ENCODE results near the gene UTS2R. TPM values are rescaled to one million over a fixed set of nuclear protein-coding genes. Genes with fewer than 3 reads are reported as not detected.
A peak's percentile ranks its signal among the peaks of the same experiment; 100 is the strongest.

The UTS2R gene
- polyA plus RNA-seq, 4 donors: 0.06 TPM; not detected in 3

- Histone ChIP-seq H3K27me3 (ENCODE audit: control insufficient read depth in 3 of 3, insufficient read depth in 3 of 3, low read length in 3 of 3) (no peaks in the 10 kb centered on the region), H3K4me3 (ENCODE audit: low read depth in 1 of 3, low read length in 3 of 3) (no peak overlapping the region), H3K36me3 (ENCODE audit: control insufficient read depth in 3 of 3, insufficient read depth in 2 of 3, low read depth in 1 of 3, low read length in 3 of 3) (peaks cover 0 to 67% (median 6%) of the 10 kb centered on the region in 3 donors), H3K4me1 (ENCODE audit: control insufficient read depth in 3 of 3, insufficient read depth in 2 of 3, low read depth in 1 of 3, low read length in 2 of 3) (no peaks in the 10 kb centered on the region), H3K27ac (ENCODE audit: low read depth in 1 of 3, low read length in 2 of 3) (no peak overlapping the region), H3K9me3 (ENCODE audit: control insufficient read depth in 2 of 2, insufficient read depth in 1 of 2, low read depth in 1 of 2, low read length in 1 of 2) (no peaks in the 10 kb centered on the region)
- FAIRE-seq (no peak), DNase-seq (no peak)
- 83 to 92% (median 91%) methylated on average over 17 to 18 of the region's 18 CpGs for WGBS, 3 donors
These were observed 28.1 kb downstream of the UTS2R start for GRCh38 chr17:82399601-82400101.

GRCh38 chr17:82400206-82400605 lies 28.6 kb downstream of the UTS2R start:
- no peaks in the 10 kb centered on the region for H3K4me1 ChIP-seq (ENCODE audit: control insufficient read depth in 3 of 3, insufficient read depth in 2 of 3, low read depth in 1 of 3, low read length in 2 of 3)
- H3K27ac ChIP-seq (ENCODE audit: low read depth in 1 of 3, low read length in 2 of 3): no peak overlapping the region
- H3K4me3 ChIP-seq (ENCODE audit: low read depth in 1 of 3, low read length in 3 of 3): no peak overlapping the region
- WGBS, 3 donors: 68 to 86% (median 85%) methylated on average over 7 of the region's 7 CpGs
- H3K9me3 ChIP-seq (ENCODE audit: control insufficient read depth in 2 of 2, insufficient read depth in 1 of 2, low read depth in 1 of 2, low read length in 1 of 2): no peaks in the 10 kb centered on the region
- H3K36me3 ChIP-seq (ENCODE audit: control insufficient read depth in 3 of 3, insufficient read depth in 2 of 3, low read depth in 1 of 3, low read length in 3 of 3): peaks cover 0 to 66% (median 9%) of the 10 kb centered on the region in 3 donors
- no peaks in the 10 kb centered on the region for H3K27me3 ChIP-seq (ENCODE audit: control insufficient read depth in 3 of 3, insufficient read depth in 3 of 3, low read length in 3 of 3)
- DNase-seq (no peak), FAIRE-seq (no peak)

DNA sequence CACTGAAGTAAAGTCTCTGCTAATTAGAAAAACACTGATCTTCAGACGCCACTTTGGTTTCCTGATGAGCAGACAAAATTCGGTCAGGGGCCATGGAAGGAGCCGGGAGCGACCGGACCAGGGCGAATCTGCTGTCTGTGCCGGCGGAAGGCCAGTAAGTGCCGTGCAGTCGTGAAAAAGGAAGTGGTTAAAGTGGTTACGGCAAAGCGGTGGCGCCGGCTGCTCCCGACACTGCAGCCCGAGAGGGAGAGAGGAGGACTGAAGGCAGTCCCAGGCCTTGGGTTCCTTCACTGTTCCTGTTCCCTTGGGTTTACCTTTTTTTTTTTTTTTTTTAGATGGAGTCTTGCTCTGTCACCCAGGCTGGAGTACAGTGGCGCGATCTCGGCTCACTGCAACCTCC lies 29.3 kb downstream of the UTS2R start:
- Histone ChIP-seq H3K9me3 (ENCODE audit: control insufficient read depth in 2 of 2, insufficient read depth in 1 of 2, low read depth in 1 of 2, low read length in 1 of 2) (no peaks in the 10 kb centered on the region), H3K4me3 (ENCODE audit: low read depth in 1 of 3, low read length in 3 of 3) (no peak overlapping the region), H3K4me1 (ENCODE audit: control insufficient read depth in 3 of 3, insufficient read depth in 2 of 3, low read depth in 1 of 3, low read length in 2 of 3) (no peaks in the 10 kb centered on the region), H3K27me3 (ENCODE audit: control insufficient read depth in 3 of 3, insufficient read depth in 3 of 3, low read length in 3 of 3) (no peaks in the 10 kb centered on the region), H3K36me3 (ENCODE audit: control insufficient read depth in 3 of 3, insufficient read depth in 2 of 3, low read depth in 1 of 3, low read length in 3 of 3) (peaks cover 0 to 66% (median 10%) of the 10 kb centered on the region in 3 donors), H3K27ac (ENCODE audit: low read depth in 1 of 3, low read length in 2 of 3) (peak overlapping the region in 1 of 3 donors; percentile 18)
- FAIRE-seq (no peak), DNase-seq (no peak)
- 69 to 82% (median 73%) methylated on average over 18 to 19 of the region's 19 CpGs for WGBS, 3 donors

GRCh38 chr17:82402865-82403264 lies 31.3 kb downstream of the UTS2R start:
- Histone ChIP-seq H3K9me3 (ENCODE audit: control insufficient read depth in 2 of 2, insufficient read depth in 1 of 2, low read depth in 1 of 2, low read length in 1 of 2) (no peaks in the 10 kb centered on the region), H3K27me3 (ENCODE audit: control insufficient read depth in 3 of 3, insufficient read depth in 3 of 3, low read length in 3 of 3) (no peaks in the 10 kb centered on the region), H3K36me3 (ENCODE audit: control insufficient read depth in 3 of 3, insufficient read depth in 2 of 3, low read depth in 1 of 3, low read length in 3 of 3) (peaks cover 0 to 71% (median 10%) of the 10 kb centered on the region in 3 donors), H3K4me1 (ENCODE audit: control insufficient read depth in 3 of 3, insufficient read depth in 2 of 3, low read depth in 1 of 3, low read length in 2 of 3) (no peaks in the 10 kb centered on the region), H3K4me3 (ENCODE audit: low read depth in 1 of 3, low read length in 3 of 3) (no peak overlapping the region), H3K27ac (ENCODE audit: low read depth in 1 of 3, low read length in 2 of 3) (no peak overlapping the region)
- 77 to 85% (median 84%) methylated on average over 7 of the region's 7 CpGs for WGBS, 3 donors
- DNase-seq: no peak
- no peak for FAIRE-seq

- FAIRE-seq (no peak), DNase-seq (no peak)
- no peak overlapping the region for H3K27ac ChIP-seq (ENCODE audit: low read depth in 1 of 3, low read length in 2 of 3)
- no peak overlapping the region for H3K4me3 ChIP-seq (ENCODE audit: low read depth in 1 of 3, low read length in 3 of 3)
- no peaks in the 10 kb centered on the region for H3K4me1 ChIP-seq (ENCODE audit: control insufficient read depth in 3 of 3, insufficient read depth in 2 of 3, low read depth in 1 of 3, low read length in 2 of 3)
- H3K27me3 ChIP-seq (ENCODE audit: control insufficient read depth in 3 of 3, insufficient read depth in 3 of 3, low read length in 3 of 3): no peaks in the 10 kb centered on the region
- H3K36me3 ChIP-seq (ENCODE audit: control insufficient read depth in 3 of 3, insufficient read depth in 2 of 3, low read depth in 1 of 3, low read length in 3 of 3): peaks cover 0 to 75% (median 15%) of the 10 kb centered on the region in 3 donors
- 96 to 98% (median 96%) methylated on average over 64 to 67 of the region's 67 CpGs for WGBS, 3 donors
- H3K9me3 ChIP-seq (ENCODE audit: control insufficient read depth in 2 of 2, insufficient read depth in 1 of 2, low read depth in 1 of 2, low read length in 1 of 2): no peaks in the 10 kb centered on the region
These were observed 32.4 kb downstream of the UTS2R start for GRCh38 chr17:82403662-82404660.

- H3K36me3 ChIP-seq (ENCODE audit: control insufficient read depth in 3 of 3, insufficient read depth in 2 of 3, low read depth in 1 of 3, low read length in 3 of 3): peaks cover 0 to 71% (median 15%) of the 10 kb centered on the region in 3 donors
- H3K9me3 ChIP-seq (ENCODE audit: control insufficient read depth in 2 of 2, insufficient read depth in 1 of 2, low read depth in 1 of 2, low read length in 1 of 2): no peaks in the 10 kb centered on the region
- H3K4me3 ChIP-seq (ENCODE audit: low read depth in 1 of 3, low read length in 3 of 3): no peak overlapping the region
- no peaks in the 10 kb centered on the region for H3K4me1 ChIP-seq (ENCODE audit: control insufficient read depth in 3 of 3, insufficient read depth in 2 of 3, low read depth in 1 of 3, low read length in 2 of 3)
- no peak overlapping the region for H3K27ac ChIP-seq (ENCODE audit: low read depth in 1 of 3, low read length in 2 of 3)
- WGBS, 3 donors: 93 to 96% (median 94%) methylated on average over 13 to 14 of the region's 14 CpGs
- no peak for DNase-seq
- no peak for FAIRE-seq
- H3K27me3 ChIP-seq (ENCODE audit: control insufficient read depth in 3 of 3, insufficient read depth in 3 of 3, low read length in 3 of 3): no peaks in the 10 kb centered on the region
These were observed 33.5 kb downstream of the UTS2R start for GRCh38 chr17:82405051-82405450.

- DNase-seq (no peak), FAIRE-seq (no peak)
- Histone ChIP-seq H3K4me3 (ENCODE audit: low read depth in 1 of 3, low read length in 3 of 3) (no peak overlapping the region), H3K36me3 (ENCODE audit: control insufficient read depth in 3 of 3, insufficient read depth in 2 of 3, low read depth in 1 of 3, low read length in 3 of 3) (peaks cover 0 to 70% (median 15%) of the 10 kb centered on the region in 3 donors), H3K9me3 (ENCODE audit: control insufficient read depth in 2 of 2, insufficient read depth in 1 of 2, low read depth in 1 of 2, low read length in 1 of 2) (no peaks in the 10 kb centered on the region), H3K27me3 (ENCODE audit: control insufficient read depth in 3 of 3, insufficient read depth in 3 of 3, low read length in 3 of 3) (no peaks in the 10 kb centered on the region), H3K4me1 (ENCODE audit: control insufficient read depth in 3 of 3, insufficient read depth in 2 of 3, low read depth in 1 of 3, low read length in 2 of 3) (no peaks in the 10 kb centered on the region), H3K27ac (ENCODE audit: low read depth in 1 of 3, low read length in 2 of 3) (no peak overlapping the region)
- WGBS, 3 donors: 94 to 97% (median 95%) methylated on average over 14 of the region's 14 CpGs
These were observed 34.6 kb downstream of the UTS2R start for GRCh38 chr17:82406131-82406671.

DNA sequence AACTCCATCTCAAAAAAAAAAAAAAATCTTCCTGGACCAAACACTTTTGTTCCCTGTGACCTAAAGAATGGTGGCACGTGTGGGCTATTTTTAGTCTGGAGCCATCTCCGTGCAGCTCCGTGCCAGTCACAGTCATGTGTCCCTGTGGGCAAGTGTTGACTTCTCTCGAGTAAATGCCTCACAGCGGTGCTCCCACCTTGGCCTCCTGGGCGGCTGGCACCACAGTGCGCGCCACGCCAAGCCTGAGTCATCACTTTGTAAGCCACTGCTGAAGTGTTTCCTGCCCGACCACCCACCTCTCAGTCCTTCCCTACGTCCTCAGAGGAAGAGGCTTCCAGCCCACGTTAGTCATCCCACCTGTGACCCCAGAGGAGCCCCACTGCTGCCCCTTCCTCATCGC lies 35.7 kb downstream of the UTS2R start:
- Histone ChIP-seq H3K4me1 (ENCODE audit: control insufficient read depth in 3 of 3, insufficient read depth in 2 of 3, low read depth in 1 of 3, low read length in 2 of 3) (no peaks in the 10 kb centered on the region), H3K27me3 (ENCODE audit: control insufficient read depth in 3 of 3, insufficient read depth in 3 of 3, low read length in 3 of 3) (no peaks in the 10 kb centered on the region), H3K4me3 (ENCODE audit: low read depth in 1 of 3, low read length in 3 of 3) (no peak overlapping the region), H3K9me3 (ENCODE audit: control insufficient read depth in 2 of 2, insufficient read depth in 1 of 2, low read depth in 1 of 2, low read length in 1 of 2) (no peaks in the 10 kb centered on the region), H3K27ac (ENCODE audit: low read depth in 1 of 3, low read length in 2 of 3) (no peak overlapping the region), H3K36me3 (ENCODE audit: control insufficient read depth in 3 of 3, insufficient read depth in 2 of 3, low read depth in 1 of 3, low read length in 3 of 3) (peaks cover 0 to 69% (median 17%) of the 10 kb centered on the region in 3 donors)
- no peak for DNase-seq
- no peak for FAIRE-seq
- 80 to 95% (median 91%) methylated on average over 13 of the region's 13 CpGs for WGBS, 3 donors
